Measurements from ENCODE around the gene ATG9A. TPM values are rescaled to one million over a fixed set of nuclear protein-coding genes. Genes with fewer than 3 reads are reported as not detected.

The ATG9A gene
- polyA plus RNA-seq, 3 donors, result 24.7 to 55.2 (median 26.3) TPM

GRCh38 chr2:219213486-219214071, 15.9 kb downstream of the ATG9A start:
- Histone ChIP-seq H3K9me3 (replicated peaks in 1 of 2; ENCODE audit: control insufficient read depth in 1 of 2, insufficient read depth in 1 of 2, low read length in 2 of 2) (no peaks in the 10 kb centered on the region), H3K36me3 (replicated peaks in 1 of 2; ENCODE audit: control insufficient read depth in 1 of 2, insufficient read depth in 2 of 2, low read length in 2 of 2) (peaks cover 6 to 21% of the 10 kb centered on the region in 2 donors), H3K4me3 (replicated peaks in 1 of 3; ENCODE audit: low read depth in 2 of 3, low read length in 3 of 3) (no peak overlapping the region), H4K20me1 (ENCODE audit: insufficient read depth, low read length) (peaks cover 6% of the 10 kb centered on the region), H3K4me1 (ENCODE audit: control insufficient read depth in 1 of 2, insufficient read depth in 2 of 2, low read length in 2 of 2) (peaks cover 20 to 22% of the 10 kb centered on the region in 2 donors), H3K9ac (ENCODE audit: insufficient read depth, low read length, poor library complexity, severe bottlenecking) (no peak overlapping the region), H2AFZ (ENCODE audit: insufficient read depth, low read depth, low read length, poor library complexity, severe bottlenecking) (no peak overlapping the region), H3K4me2 (replicated peaks; ENCODE audit: extremely low read depth, low read length, poor library complexity, severe bottlenecking) (no peak overlapping the region), H3K79me2 (ENCODE audit: insufficient read depth, low read length) (no peaks in the 10 kb centered on the region), H3K27me3 (ENCODE audit: control insufficient read depth in 2 of 2, insufficient read depth in 2 of 2, low read length in 2 of 2) (peaks cover 0 to 9% of the 10 kb centered on the region in 2 donors), H3K27ac (ENCODE audit: low read depth in 1 of 2, low read length in 2 of 2) (no peak overlapping the region)
- no peak for TF ChIP-seq CTCF (IDR thresholded peaks at IDR 0.05)
- Mint-ChIP-seq H3K4me3 (no peak overlapping the region), H3K36me3 (peaks cover 41 to 42% of the 10 kb centered on the region in 2 donors), H3K27ac (no peak overlapping the region), H3K9me3 (peaks cover 0 to 2% (median 0%) of the 10 kb centered on the region in 7 donors), H3K27me3 (ENCODE audit: low read depth in 3 of 3) (peaks cover 10 to 19% (median 19%) of the 10 kb centered on the region in 3 donors), H3K4me1 (peaks cover 36% of the 10 kb centered on the region)
- intact Hi-C loops (cut with micrococcal nuclease), result loop anchor here in 1 of 2 donors (5.0 kb wide), 1 partner anchor 51 kb away; the partner anchor contains the start of gene NHEJ1
- DNase-seq, result no peak
- 71% methylated on average over 5 of the region's 10 CpGs for WGBS (ENCODE audit: insufficient coverage)

GRCh38 chr2:219213026-219213415, 16.4 kb downstream of the ATG9A start:
- no peak overlapping the region for H3K4me3 ChIP-seq (replicated peaks in 1 of 3; ENCODE audit: low read depth in 2 of 3, low read length in 3 of 3)
- Mint-ChIP-seq H3K4me3 (no peak overlapping the region), H3K4me1 (peaks cover 38% of the 10 kb centered on the region), H3K27me3 (ENCODE audit: low read depth in 3 of 3) (peaks cover 10 to 19% (median 19%) of the 10 kb centered on the region in 3 donors), H3K27ac (peak overlapping the region in 1 of 7 donors; percentile 55), H3K36me3 (peaks cover 47 to 48% of the 10 kb centered on the region in 2 donors), H3K9me3 (peaks cover 0 to 2% (median 0%) of the 10 kb centered on the region in 7 donors)
- no peak overlapping the region for H3K9ac ChIP-seq (ENCODE audit: insufficient read depth, low read length, poor library complexity, severe bottlenecking)
- no peaks in the 10 kb centered on the region for H3K9me3 ChIP-seq (replicated peaks in 1 of 2; ENCODE audit: control insufficient read depth in 1 of 2, insufficient read depth in 1 of 2, low read length in 2 of 2)
- H3K27ac ChIP-seq (ENCODE audit: low read depth in 1 of 2, low read length in 2 of 2), result no peak overlapping the region
- no peak overlapping the region for H3K4me2 ChIP-seq (replicated peaks; ENCODE audit: extremely low read depth, low read length, poor library complexity, severe bottlenecking)
- H3K27me3 ChIP-seq (ENCODE audit: control insufficient read depth in 2 of 2, insufficient read depth in 2 of 2, low read length in 2 of 2), result peaks cover 0 to 9% of the 10 kb centered on the region in 2 donors
- peaks cover 3% of the 10 kb centered on the region for H4K20me1 ChIP-seq (ENCODE audit: insufficient read depth, low read length)
- H3K36me3 ChIP-seq (replicated peaks in 1 of 2; ENCODE audit: control insufficient read depth in 1 of 2, insufficient read depth in 2 of 2, low read length in 2 of 2), result peaks cover 11 to 27% of the 10 kb centered on the region in 2 donors
- no peak for TF ChIP-seq CTCF (IDR thresholded peaks at IDR 0.05)
- peaks cover 15 to 20% of the 10 kb centered on the region in 2 donors for H3K4me1 ChIP-seq (ENCODE audit: control insufficient read depth in 1 of 2, insufficient read depth in 2 of 2, low read length in 2 of 2)
- no peak for DNase-seq
- WGBS (ENCODE audit: insufficient coverage), result 97% methylated on average over 6 of the region's 8 CpGs
- intact Hi-C loops (cut with micrococcal nuclease), result loop anchor here in 1 of 2 donors (5.0 kb wide), 1 partner anchor 51 kb away; the partner anchor contains the start of gene NHEJ1
- no peaks in the 10 kb centered on the region for H3K79me2 ChIP-seq (ENCODE audit: insufficient read depth, low read length)
- H2AFZ ChIP-seq (ENCODE audit: insufficient read depth, low read depth, low read length, poor library complexity, severe bottlenecking), result no peak overlapping the region
